ENCODE measurements around the gene MIA2.

Gene MIA2

DNA sequence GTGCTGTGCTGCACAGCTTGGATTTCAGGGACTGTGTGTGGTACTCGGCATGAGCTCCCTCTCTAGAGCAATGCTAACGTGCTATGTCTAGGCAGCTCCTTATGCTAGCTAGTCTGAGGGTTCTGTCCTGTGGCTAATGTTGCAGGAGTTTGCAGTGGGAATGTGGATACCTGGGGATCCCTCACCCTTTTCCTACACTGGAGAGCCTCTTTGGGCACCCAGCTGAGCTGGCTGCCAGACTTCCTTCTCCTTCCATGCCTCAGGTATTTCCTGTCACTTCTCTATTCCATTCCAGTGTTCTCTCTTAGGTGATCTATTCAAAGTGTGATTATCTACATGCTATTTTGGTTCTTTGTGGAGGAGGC lies 133.7 kb downstream of the MIA2 start:
- no peak for DNase-seq (ENCODE audit: low read depth)
- no peak overlapping the region for H3K4me3 ChIP-seq (ENCODE audit: low read length)

GRCh38 chr14:39368261-39368959 lies 134.7 kb downstream of the MIA2 start:
- H3K4me3 ChIP-seq (ENCODE audit: low read length) = no peak overlapping the region
- peak; percentile 80 for TF ChIP-seq CTCF (conservative IDR thresholded peaks at IDR 0.05; ENCODE audit: low read length)
- peak; percentile 81 for DNase-seq (ENCODE audit: low read depth)

More for the DNA sequence above, 133.7 kb downstream of the MIA2 start:
- TF ChIP-seq CTCF (conservative IDR thresholded peaks at IDR 0.05; ENCODE audit: low read length) = no peak

GRCh38 chr14:39369029-39369428 lies 135.3 kb downstream of the MIA2 start:
- DNase-seq (ENCODE audit: low read depth) = no peak
- no peak for TF ChIP-seq CTCF (conservative IDR thresholded peaks at IDR 0.05; ENCODE audit: low read length)
- no peak overlapping the region for H3K4me3 ChIP-seq (ENCODE audit: low read length)

DNA sequence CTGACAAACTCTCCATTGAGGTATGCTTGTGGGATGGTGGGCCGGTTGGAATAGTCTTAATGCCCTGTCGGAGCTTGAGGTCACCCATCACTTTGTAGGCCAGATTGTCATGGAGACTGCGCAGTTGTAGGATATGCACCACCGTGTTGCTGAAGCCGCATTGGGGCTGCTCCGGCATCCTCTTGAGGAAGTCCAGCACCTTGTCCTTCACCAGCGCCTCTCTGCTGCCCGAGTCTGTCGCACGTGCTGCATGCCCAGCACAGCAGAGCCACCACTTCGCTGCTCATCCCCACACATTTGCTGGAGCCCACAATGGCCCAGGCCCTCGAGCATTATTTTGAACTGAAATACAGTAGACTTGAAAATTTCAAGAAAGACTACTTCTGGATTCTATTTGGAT lies 136.7 kb downstream of the MIA2 start:
- no peak for DNase-seq (ENCODE audit: low read depth)
- H3K4me3 ChIP-seq (ENCODE audit: low read length) = no peak overlapping the region
- no peak for TF ChIP-seq CTCF (conservative IDR thresholded peaks at IDR 0.05; ENCODE audit: low read length)

DNA sequence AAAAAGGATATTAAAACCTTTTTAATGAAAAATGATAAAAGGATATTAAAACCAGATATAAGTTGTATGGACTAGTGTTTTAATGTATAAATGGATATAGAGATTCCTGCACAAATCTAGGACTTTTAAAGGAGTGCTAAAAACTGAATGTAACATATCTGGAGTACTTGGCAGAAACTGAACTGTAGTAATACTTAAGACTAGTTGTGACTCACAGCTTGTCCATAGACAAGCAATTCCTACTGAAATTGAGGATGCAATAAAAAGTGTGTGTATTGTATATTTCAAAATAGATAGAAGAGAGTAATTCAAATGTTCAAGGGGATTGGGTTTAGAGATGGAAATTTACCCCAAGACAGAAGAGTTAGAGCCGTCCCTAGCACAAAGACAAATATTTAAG lies 138.9 kb downstream of the MIA2 start:
- peak; percentile 59 for DNase-seq (ENCODE audit: low read depth)
- no peak for TF ChIP-seq CTCF (conservative IDR thresholded peaks at IDR 0.05; ENCODE audit: low read length)
- H3K4me3 ChIP-seq (ENCODE audit: low read length) = no peak overlapping the region

GRCh38 chr14:39374851-39375250 lies 141.1 kb downstream of the MIA2 start:
- DNase-seq (ENCODE audit: low read depth) = peak; percentile 87
- TF ChIP-seq CTCF (conservative IDR thresholded peaks at IDR 0.05; ENCODE audit: low read length) = no peak
- no peak overlapping the region for H3K4me3 ChIP-seq (ENCODE audit: low read length)

DNA sequence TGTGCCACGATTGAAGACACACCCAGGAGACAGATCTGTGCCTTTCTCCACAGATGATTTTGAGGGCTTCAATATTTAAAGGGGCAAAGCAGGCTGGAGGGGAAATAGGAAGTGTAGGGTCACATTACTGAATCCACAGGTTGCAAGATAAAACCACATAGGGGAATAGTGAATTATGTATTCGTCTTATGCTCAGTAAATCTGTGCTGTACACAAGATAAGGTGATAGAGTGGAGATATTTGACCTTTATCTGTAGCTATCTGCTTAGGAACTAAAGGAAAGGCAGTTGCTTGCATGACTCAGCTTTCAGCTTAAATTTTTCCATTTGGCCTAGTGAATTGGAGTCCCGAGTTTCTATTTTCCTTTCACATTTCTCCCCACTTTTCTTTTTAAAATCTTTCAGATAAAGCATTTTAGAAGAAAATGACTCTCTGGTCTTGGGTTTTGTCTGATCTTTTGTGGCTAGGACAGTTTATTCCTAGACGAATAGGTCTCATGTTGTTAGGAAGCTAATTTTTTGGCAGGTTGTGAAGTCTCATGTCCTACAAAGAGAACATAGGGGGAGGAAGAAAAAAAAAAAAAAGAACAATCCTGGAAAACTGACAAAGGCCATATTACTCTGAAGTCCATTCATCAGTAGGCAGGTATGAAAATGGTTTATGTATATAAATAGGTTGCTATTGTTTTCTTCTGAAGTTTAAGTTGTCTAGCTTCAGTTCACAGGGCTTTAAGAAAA lies 143.1 kb downstream of the MIA2 start:
- DNase-seq (ENCODE audit: low read depth) = peak; percentile 25
- no peak overlapping the region for H3K4me3 ChIP-seq (ENCODE audit: low read length)
- TF ChIP-seq CTCF (conservative IDR thresholded peaks at IDR 0.05; ENCODE audit: low read length) = no peak

All from AG10803 (cell line).